ENCODE results near the gene PURA.
A peak's percentile ranks its signal among the peaks of the same experiment; 100 is the strongest.

DNA sequence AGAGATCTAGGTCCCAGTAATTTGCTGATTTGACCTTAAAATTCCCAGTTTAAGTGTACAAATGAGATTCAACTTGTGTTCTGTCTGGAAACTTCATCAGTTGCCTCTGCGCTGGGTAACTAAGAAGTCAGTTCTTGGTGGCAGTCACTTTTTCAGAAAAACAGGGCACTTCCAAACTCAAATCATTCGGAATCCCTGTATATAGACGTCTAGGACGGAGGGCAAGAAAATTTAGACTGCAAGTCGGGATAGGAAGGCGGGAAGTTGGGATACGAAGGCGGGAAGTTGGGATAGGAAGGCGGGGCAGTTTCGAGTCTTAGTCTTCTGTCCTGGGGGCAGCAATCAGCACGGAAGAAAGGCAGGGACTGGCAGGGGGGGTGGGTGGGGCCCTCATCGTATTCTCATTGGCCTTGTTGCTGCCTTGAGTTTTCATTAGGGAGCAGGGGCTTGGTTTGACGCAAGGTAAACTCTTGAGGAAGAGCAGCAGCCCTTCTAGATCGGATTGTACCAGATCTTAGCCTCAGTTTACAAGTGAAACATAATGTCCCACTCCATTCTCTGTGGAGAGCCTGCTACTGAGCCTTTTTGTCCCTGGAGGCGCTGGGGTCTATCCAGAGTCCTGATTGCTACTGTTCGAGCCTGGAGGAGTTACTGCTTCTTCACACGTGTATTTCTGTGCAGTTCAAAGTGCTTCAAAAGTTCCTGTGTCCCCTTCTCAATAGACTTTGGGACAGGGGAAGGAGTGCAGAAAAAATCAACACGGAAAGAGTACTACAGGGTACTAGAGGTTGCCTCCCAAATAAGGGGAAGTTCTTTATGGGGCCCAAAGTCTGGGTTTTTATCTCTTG lies 2.7 kb upstream of the PURA start:
- TF ChIP-seq POLR2AphosphoS5 (IDR thresholded peaks at IDR 0.05) (no peak), EZH2 (IDR thresholded peaks at IDR 0.05; ENCODE audit: borderline replicate concordance, insufficient read depth, low read length, poor library complexity, severe bottlenecking) (peak; percentile 31), SMC3 (conservative IDR thresholded peaks at IDR 0.05; ENCODE audit: poor library complexity) (no peak), EP300 (conservative IDR thresholded peaks at IDR 0.05; ENCODE audit: poor library complexity, severe bottlenecking) (no peak), RAD21 (conservative IDR thresholded peaks at IDR 0.05) (no peak), MXI1 (conservative IDR thresholded peaks at IDR 0.05; ENCODE audit: poor library complexity, severe bottlenecking) (no peak), TAF1 (IDR thresholded peaks at IDR 0.05; ENCODE audit: low read depth) (no peak)
- TF ChIP-seq, protein P1, sequence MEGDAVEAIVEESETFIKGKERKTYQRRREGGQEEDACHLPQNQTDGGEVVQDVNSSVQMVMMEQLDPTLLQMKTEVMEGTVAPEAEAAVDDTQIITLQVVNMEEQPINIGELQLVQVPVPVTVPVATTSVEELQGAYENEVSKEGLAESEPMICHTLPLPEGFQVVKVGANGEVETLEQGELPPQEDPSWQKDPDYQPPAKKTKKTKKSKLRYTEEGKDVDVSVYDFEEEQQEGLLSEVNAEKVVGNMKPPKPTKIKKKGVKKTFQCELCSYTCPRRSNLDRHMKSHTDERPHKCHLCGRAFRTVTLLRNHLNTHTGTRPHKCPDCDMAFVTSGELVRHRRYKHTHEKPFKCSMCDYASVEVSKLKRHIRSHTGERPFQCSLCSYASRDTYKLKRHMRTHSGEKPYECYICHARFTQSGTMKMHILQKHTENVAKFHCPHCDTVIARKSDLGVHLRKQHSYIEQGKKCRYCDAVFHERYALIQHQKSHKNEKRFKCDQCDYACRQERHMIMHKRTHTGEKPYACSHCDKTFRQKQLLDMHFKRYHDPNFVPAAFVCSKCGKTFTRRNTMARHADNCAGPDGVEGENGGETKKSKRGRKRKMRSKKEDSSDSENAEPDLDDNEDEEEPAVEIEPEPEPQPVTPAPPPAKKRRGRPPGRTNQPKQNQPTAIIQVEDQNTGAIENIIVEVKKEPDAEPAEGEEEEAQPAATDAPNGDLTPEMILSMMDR (IDR thresholded peaks at IDR 0.05; ENCODE audit: poor library complexity, severe bottlenecking): no peak
- TF ChIP-seq, protein P2, sequence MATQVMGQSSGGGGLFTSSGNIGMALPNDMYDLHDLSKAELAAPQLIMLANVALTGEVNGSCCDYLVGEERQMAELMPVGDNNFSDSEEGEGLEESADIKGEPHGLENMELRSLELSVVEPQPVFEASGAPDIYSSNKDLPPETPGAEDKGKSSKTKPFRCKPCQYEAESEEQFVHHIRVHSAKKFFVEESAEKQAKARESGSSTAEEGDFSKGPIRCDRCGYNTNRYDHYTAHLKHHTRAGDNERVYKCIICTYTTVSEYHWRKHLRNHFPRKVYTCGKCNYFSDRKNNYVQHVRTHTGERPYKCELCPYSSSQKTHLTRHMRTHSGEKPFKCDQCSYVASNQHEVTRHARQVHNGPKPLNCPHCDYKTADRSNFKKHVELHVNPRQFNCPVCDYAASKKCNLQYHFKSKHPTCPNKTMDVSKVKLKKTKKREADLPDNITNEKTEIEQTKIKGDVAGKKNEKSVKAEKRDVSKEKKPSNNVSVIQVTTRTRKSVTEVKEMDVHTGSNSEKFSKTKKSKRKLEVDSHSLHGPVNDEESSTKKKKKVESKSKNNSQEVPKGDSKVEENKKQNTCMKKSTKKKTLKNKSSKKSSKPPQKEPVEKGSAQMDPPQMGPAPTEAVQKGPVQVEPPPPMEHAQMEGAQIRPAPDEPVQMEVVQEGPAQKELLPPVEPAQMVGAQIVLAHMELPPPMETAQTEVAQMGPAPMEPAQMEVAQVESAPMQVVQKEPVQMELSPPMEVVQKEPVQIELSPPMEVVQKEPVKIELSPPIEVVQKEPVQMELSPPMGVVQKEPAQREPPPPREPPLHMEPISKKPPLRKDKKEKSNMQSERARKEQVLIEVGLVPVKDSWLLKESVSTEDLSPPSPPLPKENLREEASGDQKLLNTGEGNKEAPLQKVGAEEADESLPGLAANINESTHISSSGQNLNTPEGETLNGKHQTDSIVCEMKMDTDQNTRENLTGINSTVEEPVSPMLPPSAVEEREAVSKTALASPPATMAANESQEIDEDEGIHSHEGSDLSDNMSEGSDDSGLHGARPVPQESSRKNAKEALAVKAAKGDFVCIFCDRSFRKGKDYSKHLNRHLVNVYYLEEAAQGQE (IDR thresholded peaks at IDR 0.05; ENCODE audit: borderline replicate concordance): no peak
